HG03565 (cell line): ENCODE results near the gene ASF1B.

Experiments
- ATAC-seq: cut with Tn5 transposase; IDR thresholded peaks from one replicate; pipeline ENCODE4 v1.9.1; 2021; ENCODE audit warnings: mild to moderate bottlenecking, moderate library complexity; ENCODE audit not compliant: unreplicated experiment

The ASF1B gene

DNA sequence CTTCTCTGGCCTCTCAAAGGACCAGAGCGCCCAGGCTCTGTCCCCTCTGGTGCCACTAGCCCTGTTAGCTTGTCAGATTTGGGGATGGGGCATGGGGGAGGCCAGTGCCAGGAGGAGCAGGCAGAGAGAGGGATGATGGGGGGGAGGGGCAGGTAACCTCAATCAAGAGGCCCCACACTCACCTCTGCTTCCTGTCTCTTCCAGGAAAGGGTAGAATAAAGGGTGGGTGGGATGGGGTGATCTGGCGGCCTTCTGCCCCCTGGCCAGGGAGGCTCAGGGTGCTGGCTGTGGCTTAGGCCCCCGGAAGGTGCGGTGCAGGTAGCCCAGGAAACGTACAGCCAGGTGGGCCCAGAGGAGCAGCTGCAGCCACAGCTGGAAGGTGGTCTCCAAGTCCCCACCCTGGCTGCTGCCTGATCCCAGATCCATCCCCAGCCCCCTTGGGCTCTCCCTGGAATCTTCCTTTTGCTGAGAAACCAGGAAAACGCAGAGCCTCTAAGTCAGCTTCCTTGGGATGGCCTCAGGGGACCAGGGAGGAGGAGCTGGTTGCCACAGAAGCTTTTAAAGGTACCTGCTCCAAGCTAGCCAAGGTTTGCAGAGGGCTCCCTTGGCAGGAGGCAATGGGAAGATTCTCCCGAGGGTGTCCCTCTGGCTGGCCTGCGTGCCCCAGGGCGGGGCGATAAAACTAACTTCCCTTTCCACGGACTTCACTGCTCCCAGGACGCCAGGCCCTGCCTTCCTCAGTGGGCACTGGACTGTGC is 24.2 kb downstream of the ASF1B start:
- no peak for ATAC-seq

DNA sequence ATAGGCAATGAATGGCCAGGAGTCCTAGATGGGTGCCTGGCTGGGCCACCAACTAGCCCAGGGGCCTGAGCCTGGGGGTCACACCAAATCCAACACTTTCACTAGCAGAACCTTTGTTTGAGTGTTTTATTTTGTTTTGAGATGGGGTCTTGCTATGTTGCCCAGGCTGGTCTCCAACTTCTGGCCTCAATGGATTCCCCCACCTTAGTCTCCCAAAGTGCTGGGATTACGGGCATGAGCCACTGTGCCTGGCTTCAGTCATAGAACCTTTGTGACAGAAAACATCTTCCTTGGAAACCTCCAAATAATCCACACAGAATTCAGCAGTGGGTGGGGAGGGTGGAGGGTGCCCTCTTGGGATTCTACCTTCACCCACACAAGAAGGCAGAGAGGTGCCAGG is 24.9 kb downstream of the ASF1B start:
- ATAC-seq, result no peak

DNA sequence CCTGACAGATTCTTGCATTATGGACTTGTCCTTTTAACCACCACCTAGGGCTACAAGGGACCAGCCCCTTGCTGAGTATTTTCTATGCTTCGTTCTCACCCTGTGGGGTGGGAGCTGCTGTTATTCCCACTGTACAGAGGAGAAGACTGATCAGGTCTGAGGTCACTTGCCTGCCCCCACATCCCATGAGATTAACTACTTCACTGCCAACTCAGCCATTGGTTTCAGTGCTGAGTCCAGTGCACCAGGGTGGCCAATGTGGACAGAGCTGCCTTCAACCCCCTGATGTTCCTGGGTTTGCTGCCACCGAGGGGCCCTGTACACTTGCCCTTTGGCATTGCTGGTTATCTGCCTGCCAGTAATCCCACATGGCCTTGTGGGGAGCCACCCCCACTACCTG is 25.7 kb downstream of the ASF1B start:
- ATAC-seq, result no peak

DNA sequence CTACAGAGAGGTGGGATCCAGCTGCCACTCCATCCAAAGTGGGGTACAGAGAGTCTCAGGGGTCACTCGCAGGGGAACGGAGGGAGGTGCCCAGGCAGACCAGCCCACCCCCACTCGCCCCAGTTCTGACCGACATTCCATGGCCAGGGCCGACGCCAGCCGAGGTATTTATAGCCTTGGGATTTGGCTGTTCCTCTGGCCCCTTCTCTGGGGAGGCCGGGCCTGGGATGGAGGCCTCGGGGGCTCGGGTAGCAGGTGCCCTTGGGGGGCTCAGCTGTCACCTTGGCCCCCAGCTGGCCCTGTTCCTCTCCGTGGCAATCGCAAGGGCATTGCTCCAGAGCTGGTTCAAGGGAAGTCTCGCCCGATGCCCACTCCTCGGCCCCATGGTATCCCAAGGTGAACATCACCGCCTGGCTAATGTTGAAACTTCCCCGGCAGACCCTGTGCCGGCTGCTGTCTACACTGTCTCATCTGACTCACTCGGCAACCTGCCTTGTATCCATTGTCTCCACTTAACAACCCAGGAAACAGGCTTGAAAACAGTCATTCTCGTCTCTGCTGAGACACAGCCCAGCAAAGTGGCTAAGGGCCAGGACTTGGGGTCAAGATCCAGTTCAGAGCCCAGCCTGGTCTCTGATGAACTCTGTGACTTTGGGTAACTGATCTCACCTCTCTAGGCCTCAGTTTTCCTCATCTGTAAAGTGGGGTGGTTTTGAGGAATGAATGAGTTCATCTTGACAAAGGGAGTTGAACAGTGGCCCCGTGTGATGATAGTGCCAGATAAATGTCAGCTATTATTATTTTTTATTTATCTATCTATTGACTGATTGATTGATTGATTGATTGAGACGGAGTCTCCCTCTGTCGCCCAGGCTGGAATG is 28.6 kb downstream of the ASF1B start:
- ATAC-seq, result no peak

DNA sequence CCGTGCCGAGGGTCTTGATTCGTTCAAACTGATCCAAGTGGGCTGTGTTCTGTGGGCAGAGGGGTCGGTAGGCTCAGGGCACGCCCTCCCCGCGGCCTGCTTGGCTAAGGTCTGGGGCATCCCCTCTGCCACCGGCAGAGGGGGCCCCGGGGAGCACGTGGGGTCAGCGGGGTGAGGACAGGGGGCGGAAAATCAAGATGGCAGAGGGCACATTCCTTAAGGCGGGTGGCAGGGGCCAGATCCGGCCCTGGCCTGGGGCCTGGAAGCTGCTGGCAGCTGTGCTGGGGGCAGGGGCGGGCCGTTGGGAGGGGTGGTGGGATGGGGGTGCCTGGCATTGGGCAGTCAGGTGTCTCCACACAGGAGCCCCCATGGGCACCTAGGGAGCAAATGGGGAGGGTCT is 29.5 kb downstream of the ASF1B start:
- no peak for ATAC-seq

DNA sequence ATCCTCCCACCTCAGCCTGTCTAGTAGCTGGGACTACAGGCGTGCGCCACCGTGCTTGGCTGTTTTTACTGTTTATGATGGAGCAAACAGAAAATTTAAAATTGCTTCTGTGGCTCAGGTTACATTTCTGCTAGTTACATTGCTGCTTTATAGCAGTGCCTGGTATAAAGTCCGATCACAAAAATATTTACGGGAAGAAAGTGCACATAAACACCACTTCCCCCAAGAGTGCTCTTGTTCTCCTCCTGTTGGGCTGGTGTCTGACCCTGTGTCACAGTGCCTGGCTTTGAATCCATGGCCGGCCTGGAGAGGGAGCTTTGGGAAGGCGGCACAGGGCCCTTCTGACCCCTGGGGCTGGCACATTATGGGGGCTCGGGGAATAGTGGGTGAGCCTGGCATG is 30.7 kb downstream of the ASF1B start:
- no peak for ATAC-seq

DNA sequence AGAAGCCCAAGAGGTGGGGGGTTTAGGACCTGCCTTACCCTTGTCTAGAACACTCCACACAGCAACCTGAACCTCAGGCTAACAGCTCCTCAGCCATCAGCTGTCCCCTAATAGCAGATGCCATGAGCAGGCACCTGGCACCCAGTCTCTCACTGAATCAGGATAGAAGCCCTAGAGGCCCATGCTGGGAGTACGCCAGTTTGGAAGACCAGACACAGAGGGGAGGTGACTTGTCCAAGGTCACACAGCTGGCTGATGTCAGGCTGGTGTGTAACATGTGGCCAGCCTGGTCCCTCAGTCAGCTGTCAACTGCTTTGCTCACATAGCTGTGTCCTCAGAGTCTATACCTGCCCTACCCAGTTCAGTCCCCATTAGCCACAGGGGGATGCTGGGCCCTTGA is 33.1 kb downstream of the ASF1B start:
- no peak for ATAC-seq

DNA sequence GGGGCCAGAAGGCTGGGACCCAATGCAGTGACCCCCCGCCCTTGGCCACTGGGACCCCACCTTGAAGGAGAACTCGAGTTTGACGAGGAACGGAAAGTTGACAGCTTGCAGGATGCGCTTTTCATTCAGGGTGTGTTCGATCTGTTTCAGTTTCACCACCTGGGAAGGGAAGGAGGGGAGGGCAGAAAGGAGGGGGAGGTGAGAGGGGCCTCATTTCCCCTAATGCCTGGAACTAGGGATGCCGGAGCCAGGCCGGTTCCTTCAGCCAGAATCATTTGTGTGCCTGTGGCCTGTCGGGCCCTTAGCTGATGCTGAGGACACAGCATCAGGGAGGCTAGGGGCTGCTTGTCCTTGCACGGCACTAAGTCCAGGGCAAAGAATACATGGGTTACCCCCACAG is 33.6 kb downstream of the ASF1B start:
- ATAC-seq, result no peak

DNA sequence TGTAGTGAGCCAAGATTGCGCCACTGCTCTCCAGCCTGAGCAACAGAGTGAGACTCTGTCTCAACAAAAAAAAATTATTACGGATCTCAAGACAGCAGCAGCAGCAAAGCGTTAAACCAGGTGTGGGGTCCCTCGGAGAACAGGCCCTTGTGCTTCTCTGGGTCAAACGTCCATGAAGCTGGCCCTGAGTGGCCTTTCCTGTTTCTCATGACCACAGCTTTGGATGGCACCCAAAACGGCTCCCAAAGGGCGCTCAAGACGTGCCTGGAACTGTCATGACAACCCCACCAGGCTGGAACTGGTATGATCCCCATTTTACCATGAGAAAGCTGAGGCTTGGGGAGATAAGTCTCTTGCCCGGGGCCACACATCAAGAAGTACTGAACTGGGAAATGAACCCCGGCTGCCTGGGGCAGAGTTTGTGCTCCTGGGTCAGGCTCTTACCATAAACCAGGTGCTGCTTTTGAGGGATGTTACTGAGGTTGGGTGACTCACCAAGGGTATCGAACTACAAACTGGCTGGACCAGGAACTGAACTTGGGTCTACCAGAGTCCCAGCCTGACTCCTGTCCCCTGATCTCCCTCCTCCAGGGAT is 34.2 kb downstream of the ASF1B start:
- no peak for ATAC-seq

DNA sequence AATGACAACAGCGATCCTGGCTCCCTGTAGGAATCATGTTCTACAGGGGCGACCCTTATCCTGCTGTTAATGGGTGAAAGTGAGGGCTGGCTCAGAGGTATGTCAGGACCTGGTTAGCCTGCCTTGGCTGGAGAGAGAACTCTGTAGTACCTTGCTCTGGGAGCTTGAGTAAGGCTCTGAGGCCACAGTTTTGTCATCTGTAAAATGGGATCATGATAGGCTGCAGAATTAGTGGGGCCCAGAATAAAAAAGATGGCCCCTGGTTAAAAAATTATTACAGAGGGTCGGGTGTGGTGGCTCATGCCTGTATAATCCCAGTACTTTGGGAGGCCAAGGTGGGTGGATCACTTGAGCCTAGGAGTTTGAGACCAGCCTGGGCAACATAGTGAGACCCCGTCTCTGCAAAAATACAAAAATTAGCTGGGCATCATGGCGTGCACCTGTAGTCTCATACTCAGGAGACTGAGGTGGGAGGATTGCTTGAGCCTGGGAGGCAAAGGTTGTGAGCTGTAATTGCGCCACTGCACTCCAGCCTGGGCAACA is 35.3 kb downstream of the ASF1B start:
- ATAC-seq, result no peak

DNA sequence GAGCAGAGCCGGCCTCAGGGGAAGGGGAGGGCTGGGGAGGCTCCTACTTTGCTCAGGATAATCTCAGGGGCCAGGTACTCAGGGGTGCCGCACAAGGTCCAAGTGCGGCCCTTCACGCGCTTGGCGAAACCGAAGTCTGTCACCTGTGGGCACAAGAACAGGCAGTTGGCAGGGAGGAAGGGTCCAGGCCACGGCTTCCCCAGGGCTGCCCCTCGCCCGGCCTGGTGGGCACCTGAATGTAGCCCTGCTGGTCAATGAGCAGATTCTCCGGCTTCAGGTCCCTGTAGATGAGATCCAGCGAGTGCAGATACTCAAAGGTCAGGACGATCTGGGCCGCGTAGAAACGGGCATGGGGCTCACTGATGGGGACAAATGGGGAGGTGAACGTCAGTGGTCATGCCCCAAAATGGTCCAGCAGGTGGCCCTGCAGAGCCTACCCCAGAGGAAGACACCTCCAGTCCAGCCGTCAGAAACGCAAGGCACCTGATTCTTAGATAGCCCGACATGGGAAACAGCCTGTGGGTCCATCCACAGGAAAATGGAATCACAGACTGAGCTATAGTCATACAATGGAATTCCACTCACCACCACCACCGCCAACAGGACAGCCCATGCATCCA is 38.7 kb downstream of the ASF1B start:
- ATAC-seq, result no peak

DNA sequence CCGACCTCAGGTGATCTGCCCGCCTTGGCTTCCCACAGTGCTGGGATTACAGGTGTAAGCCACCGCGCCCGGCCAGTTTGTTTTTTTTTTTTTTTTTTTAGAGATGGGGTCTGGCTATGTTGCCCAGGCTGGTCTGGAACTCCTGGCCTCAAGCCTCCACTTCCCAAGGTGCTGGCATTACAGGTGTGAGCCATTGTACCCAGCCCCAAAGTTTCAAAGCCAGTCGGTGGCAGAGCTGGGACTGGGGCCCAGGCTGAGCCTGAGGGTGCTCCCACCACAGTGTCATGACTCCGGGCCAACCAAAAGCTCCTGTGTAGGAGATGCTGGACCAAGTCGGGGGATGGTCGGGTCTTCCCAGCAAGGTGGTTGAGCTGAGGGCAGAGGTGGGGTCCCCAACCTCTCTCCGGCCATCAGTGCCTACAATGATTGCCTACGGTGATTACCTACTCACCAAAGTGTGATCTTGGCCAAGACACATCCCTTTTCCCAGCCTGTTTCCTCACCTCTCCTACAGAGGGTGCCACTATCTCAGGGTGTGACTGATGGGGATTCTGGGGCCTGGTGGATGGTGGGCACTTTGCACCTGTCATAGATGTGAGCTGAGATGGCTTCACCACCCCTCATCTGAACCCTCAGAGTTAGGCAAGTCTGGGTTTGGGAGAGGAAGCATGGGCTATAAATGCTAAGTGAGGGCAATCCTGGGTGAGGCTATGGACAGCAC is 40.0 kb downstream of the ASF1B start:
- ATAC-seq, result no peak

DNA sequence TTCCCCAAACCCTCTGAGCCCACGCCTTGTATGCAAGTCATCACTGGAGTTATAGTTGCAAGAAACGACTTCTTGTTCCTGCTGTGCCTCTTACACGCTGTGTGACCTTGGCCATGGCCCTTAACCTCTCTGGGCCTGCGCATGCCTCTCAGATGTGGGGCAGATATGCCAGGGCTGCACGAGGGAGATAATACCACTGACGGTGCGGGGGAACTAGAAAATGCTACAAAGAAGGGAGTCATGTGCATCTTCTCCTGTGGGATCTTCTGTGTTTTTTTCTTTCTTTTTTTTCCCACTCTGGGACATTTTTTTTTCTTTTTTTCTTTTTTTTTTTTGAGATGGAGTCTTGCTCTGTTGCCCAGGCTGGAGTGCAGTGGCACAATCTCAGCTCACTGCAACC is 41.5 kb downstream of the ASF1B start:
- no peak for ATAC-seq

DNA sequence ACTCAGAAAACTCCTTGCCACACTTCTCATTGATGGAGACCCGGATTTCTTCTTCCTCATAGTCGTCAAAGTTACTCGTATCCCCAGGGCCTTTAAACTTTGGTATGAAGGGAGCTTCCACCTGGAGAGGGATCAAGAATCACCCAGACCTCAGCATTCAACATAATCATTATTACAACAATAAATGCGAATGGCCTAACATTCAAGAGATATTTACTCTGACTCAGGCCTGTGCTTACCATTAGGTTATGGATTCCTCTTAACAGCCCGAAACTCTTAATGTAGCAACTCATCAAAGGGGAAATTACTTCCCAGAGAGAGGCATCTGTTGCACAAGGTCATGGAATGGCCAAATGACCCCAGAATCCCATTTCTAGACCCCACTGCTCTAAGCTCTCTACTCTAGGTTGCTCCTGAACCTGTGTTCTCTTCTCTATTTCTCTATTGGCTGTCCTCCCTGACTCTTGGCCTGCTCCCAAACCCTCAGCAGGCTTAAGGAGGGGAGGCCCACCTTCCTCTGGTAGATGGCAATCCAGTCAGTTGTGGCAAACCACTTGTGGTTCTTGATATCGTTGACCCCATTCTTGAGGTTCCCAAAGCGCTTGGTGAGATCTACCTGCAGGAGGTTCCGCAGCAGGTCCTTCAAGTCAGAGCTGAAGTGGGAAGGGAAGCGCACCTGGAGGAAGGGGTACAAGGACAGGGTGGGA is 43.1 kb downstream of the ASF1B start:
- no peak for ATAC-seq

DNA sequence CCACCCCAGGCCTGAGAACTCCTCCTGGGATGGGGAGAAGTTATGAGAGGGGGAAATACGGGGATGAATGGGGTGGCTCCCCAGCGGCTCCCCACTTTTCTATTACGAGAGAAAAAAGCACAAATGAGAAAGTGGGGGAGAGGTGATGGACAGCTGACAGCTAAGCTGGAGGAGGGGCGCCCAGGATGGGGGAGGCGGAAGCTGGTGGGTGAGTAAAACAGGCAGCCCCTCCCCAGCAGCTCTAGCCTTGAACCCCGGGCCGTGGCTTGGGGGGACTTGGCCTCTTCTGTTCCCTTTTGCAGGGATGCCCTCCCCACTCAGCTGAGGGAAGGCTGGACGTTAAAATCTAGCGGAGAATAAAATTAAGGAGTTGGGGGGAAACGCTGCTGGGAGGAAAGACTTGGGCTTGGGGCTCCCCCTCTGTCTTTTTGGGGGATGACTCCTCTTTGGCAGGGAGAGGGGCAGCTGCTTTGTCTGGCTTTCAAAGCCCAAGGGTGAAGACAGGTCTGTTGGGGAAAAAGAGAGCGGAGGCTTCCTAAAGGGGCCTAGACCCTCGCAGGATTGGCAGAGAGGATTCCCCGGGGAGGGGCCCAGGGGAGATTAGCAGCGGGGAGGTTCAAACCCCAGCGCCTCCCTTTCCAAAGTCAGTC is 44.5 kb downstream of the ASF1B start:
- peak; percentile 8 for ATAC-seq

DNA sequence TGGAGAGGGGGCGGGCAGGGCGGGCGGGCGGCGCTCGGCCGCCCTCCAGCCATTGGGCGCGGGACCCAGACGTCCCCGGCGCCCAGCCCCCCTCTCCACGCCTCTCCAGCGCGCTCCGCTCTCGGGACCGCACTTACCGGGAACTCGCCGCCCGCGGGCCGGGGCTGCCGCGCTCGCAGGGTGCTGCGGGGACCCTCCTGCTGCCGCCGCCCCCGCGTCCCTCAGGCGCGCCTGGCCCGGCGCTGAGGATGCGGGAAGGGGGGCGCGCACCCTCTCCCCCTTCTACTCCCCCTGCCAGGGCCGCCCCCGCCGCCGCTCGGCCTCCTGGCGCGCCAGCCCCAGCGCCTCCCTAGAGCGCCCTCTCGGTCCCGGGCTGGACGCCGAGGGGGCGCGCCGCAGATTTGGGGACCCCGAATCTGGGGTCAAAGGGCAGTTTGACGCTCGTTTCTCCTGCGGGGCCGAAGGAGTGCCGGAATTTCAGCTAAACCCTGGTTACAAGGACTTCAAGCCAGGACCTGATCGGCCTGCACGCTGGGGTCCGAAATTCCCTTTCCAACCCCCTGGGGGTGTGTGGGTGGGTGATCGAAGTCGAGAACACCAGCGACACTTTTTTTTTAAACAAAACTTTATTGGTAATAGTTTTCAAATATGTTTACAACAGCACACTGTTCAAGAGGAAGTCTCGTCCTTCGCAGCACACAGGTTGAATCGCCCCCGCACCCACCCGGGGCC is 45.1 kb downstream of the ASF1B start:
- ATAC-seq, result peak; percentile 46

DNA sequence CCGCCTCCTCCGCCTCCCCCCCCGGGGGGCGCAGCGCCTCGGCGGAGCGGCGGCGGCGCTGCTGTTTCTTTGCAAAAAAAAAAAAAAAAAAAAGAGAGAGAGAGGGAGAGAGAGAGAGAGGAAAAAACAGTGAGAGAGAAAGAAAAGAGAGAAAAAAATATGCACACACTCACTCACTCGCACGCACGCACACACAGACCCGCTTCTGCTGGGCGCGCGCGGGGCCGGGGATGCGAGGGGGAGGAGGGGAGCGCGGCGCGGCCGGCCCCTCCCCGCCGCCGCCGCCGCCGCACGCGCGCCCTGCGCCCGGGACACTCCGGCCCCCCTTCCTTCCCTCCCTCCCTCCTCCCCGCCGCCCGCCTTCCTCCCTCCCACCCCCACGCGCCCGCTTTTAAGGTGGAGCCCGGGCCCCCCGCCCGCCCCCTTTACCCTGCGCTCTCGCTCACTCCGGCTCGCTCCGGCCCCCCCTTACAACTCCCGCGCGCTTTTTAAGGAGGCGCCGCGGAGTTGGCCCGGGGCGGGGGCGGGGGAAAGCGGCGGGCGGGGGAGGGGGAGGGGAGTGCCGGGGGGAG is 45.8 kb downstream of the ASF1B start, which contains the start of gene SAMD1:
Gene SAMD1 (minus strand): TSS at position 243 of the 572 bp plus-strand sequence.
- ATAC-seq, result peak; percentile 16
